Measurements from ENCODE around the gene TVP23A.

GRCh38 chr16:10839279-10839666 lies 20.7 kb upstream of the TVP23A start:
- TF ChIP-seq CTCF (conservative IDR thresholded peaks at IDR 0.05; ENCODE audit: low read depth, low read length) (no peak), EZH2 (IDR thresholded peaks at IDR 0.05; ENCODE audit: borderline replicate concordance, low read depth, low read length, poor library complexity, severe bottlenecking) (no peak)
